ENCODE results near the gene ASIC3. TPM values are rescaled to one million over a fixed set of nuclear protein-coding genes. Genes with fewer than 3 reads are reported as not detected.
A peak's percentile ranks its signal among the peaks of the same experiment; 100 is the strongest.
"Not testable (repeated sequence)": the region's sequence is repeated elsewhere in the genome, so short reads cannot be mapped to it uniquely, and the experiment has no call there.

ASIC3 gene
- polyA plus RNA-seq, 12 donors: 1.5 to 7.7 (median 4.1) TPM; not detected in 2

- DNase-seq: peak; percentile 77
Measured at GRCh38 chr7:151013733-151014497, 34.4 kb upstream of the ASIC3 start.

GRCh38 chr7:151014950-151015349, 33.4 kb upstream of the ASIC3 start:
- DNase-seq: no peak

GRCh38 chr7:151015967-151016366, 32.4 kb upstream of the ASIC3 start:
- DNase-seq: no peak

- no peak for DNase-seq
Measured at GRCh38 chr7:151016505-151016904, 31.8 kb upstream of the ASIC3 start.

- DNase-seq: no peak
Measured at GRCh38 chr7:151016942-151017341, 31.4 kb upstream of the ASIC3 start.

DNA sequence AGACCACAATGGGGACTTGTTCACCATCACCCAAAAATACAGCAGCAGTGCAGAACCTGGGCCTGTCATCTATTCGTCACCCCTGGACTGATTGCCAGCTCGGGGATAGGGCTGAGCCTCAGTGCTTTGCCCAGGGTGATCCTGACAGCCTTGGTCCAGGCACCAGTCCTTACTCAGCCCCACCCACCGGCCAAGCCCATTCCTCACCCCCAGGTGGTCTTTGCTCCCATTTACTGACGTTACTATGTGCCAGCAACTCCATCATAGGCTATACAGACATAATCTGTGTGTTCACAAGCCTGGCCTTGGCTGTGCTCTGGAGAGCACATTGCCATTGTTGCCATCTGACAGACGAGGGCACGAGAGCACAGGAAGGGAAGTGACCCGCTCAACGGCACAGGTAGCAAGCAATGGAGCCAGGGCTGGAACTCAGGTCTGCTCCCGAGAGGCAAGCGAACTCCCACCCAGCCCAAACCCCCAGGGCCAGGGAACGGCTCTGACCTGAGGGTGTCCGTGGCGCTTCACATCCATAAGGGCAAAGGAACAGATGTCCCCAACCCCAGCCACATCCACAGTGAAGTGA, 30.9 kb upstream of the ASIC3 start:
- no peak for DNase-seq

DNA sequence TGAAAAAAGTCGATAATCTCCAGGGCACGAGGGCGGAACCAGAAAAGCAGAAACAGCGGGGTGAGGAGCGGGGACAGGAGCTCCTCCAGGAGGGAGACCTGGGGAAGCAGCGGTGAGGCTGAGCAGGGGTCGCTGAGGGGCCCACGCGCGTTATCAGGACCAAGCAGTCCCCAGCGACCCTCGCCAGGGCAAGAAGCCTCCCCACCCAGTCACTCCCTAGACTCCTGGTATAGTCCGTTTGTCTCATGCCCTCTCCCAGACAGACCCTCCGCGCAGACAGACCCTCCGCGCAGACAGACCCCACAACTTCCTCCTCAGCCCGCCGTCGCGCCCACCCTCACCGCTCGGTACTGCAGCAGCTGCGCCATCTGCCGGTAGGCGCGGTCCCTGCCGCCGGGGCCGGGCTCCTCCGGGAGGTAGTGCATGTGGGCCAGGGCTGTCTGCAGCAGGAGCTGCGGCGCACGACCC, 30.3 kb upstream of the ASIC3 start:
- DNase-seq: no peak

GRCh38 chr7:151018421-151019129, 29.8 kb upstream of the ASIC3 start:
- DNase-seq: no peak

DNA sequence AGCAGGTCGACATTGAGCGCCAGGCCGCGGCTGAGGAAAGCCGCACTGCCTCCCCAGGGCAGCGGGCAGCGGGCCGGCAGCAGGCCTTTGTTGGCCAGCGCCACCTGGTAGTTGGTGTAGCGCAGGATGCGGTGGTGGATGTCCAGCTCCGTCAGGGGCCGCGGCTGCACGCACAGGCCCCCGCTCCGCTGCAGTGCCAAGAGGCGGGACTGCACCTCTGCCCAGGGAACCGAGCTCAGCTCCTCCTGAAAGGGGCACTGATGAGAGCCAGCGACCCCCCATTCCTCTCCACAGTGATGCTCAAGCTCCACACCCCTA, 29.2 kb upstream of the ASIC3 start:
- DNase-seq: no peak

DNA sequence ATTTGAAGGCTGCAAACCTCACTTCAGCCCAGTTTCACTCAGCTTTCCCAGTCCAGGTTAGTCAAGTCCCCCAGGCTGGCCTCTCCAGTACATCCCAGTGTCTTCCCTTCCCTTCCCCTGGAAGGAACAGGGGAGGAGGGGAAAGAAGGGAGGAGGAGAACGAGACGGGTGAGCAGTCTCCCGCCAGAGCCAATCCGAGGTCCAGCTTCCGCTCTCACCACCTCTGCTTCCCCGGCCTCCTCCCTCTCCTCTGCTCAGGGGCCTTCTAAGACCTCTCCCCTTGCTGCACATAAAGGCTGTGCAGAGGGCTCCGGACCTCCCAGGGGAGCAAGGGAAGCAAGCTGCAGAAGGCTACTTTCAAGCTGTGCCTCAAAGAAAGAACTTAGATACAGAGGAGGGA, 28.1 kb upstream of the ASIC3 start:
- DNase-seq: no peak

GRCh38 chr7:151023232-151023631, 25.1 kb upstream of the ASIC3 start:
- no peak for DNase-seq

DNA sequence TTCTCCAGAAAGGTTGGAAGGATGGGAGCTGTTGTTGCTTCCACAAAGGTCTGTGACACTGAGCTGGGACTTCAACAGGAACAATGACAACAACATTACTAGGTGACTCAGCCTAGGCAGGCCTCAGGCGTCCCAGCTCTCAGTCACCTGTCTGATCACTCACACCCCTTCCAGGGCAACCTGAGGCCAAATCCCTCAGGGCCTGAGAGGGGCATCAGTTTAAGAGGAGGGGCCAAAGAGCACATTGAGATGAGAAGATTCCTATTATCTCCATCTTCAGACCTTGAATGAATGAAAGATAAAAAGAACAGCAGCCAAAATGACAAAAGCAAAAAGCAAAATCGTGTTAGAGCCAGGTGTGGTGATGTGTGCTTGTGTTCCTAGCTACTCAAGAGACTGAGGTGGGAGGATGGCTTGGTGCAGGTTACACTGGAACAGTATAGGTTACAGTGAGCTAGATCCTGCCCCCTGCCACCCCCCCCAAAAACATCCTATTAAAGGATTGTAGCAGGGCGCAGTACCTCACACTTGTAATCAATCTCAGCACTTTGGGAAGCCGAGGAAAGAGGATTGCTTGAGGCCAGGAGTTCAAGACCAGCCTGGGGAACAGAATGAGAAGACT, 23.8 kb upstream of the ASIC3 start, which contains the start of gene ATG9B:
TSS of gene ATG9B (minus strand) at position 60 of the 622 bp plus-strand sequence. CDS start 71 bp downstream, outside the sequence.
- no peak for DNase-seq

DNA sequence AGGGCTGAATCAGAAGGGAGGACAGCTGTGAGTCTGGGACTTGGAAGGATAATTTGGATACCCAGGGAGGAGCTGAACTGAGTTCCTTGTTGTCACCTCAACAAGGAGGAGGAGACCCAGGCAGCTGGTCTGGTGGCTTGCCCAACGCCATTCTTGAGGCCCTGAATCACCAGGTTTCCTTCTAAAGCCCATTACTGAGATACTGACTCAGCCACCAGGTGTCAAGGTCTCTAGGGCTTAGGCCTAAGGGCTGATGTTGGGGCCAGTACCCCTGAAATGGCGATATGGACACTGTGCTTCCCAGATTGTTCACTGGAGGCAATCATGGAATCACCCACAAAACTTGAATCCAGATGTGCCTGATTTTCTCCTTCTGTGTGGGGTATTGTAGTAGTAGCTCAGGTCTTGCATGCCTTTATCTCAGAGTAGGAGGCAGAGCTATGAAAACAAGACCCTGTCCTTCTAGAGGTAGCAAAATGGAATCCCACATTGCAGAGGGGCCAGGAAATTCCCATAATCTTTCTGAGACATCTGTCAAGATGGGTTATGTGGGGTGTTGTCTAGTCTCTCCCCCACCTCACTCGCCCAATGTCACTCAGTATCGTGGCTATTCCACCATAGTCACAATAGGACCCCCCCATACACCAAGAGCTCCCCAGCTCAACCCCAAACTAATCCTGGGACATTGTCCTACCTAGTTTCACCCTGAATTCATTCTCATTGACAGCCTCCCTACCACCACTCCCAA, 22.2 kb upstream of the ASIC3 start:
- DNase-seq: no peak

DNA sequence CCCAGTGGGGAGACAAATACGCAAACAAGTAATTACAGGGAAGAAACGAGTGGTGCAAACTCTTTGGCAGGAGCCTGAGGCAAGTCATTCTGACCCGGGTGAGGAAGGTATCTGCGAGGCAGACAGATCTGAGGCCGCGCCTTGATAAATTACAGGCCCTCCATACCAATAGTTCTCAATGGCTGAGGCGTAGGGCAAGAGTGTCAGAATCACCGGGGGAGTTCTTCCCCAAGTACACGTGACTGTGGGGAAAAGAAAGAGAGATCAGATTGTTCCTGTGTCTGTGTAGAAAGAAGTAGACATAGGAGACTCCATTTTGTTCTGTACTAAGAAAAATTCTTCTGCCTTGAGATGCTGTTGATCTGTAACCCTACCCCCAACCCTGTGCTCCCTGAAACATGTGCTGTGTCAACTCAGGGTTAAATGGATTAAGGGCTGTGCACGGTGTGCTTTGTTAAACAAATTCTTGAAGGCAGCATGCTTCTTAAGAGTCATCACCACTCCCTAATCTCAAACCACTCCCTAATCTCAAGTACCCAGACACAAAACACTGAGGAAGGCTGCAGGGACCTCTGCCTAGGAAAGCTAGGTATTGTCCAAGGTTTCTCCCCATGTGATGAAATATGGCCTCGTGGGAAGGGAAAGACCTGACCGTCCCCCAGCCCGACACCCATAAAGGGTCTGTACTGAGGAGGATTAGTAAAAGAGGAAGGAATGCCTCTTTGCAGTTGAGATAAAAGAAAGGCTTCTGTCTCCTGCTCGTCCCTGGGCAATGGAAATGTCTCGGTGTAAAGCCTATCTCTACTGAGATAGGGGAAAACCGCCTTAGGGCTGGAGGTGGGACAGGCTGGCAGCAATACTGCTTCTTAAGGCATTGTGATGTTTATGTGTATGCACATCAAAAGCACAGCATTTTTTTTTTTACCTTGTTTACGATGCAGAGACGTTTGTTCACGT, 21.3 kb upstream of the ASIC3 start:
- DNase-seq: not testable (repeated sequence)

GRCh38 chr7:151027728-151028130, 20.6 kb upstream of the ASIC3 start:
- DNase-seq: not testable (repeated sequence)

DNA sequence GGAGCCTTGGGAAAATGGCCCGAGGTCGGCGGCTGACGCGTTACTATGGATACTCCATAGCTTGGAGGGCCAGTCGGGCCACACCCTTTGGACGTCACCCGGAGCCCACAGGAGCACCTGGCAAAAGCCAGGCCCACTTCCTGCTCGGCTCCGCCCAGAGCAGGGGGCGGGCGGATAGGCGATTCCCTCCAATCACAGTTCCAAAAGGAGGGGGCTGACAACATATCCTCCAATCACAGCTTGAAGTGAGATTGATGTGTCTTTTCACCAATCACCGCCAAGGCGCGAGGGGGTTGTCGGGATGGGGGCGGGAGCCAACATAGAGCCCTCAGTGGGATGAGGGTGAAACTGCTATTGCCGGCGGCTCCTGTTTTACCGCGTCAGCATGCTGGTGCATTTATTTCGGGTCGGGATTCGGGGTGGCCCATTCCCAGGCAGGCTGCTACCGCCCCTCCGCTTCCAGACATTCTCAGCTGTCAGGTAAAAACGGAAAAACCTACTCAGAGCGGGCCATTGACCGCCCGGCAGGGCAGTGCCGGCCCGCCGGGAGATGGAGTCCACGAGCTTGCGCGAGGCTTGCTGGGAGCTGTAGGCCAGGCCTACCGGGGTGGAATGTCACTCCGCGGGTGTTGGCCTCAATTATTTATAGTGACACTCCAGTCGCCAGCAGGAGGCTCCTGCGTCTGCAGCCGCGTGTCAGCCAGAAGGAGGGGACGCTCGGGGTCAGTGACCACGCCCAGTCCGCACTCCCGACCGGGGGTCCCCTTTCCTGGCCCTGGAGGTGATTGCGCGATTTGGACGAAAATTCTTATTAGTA, 20.0 kb upstream of the ASIC3 start, which contains the start of gene ABCB8:
TSS of gene ABCB8 (plus strand) at position 320 of the 817 bp plus-strand sequence. CDS start at position 386, 66 bp downstream.
- DNase-seq: peak; percentile 100

DNA sequence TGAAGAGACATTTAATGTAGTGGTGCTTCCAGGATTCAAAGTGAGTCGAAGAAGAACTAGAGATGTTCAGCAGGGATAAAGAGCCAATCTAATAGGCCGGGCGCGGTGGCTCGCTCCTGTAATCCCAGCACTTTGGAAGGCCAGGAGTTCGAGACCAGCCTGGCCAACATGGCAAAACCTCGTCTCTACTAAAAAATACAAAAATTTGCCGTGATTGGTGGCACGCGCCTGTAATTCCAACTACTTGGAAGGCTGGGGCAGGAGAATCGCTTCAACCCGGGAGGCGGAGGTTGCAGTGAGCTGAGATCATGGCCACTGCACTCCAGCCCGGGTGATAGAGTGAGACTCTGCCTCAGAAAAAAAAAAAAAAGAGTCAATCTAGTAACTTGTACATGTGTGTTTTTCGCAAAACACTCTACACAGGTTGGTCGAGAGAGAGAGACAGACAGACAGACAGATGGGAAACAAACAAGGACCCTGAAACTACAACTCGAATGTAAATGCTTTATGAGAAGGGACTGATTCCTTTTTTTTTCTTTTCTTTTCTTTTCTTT, 19.3 kb upstream of the ASIC3 start:
- no peak for DNase-seq

DNA sequence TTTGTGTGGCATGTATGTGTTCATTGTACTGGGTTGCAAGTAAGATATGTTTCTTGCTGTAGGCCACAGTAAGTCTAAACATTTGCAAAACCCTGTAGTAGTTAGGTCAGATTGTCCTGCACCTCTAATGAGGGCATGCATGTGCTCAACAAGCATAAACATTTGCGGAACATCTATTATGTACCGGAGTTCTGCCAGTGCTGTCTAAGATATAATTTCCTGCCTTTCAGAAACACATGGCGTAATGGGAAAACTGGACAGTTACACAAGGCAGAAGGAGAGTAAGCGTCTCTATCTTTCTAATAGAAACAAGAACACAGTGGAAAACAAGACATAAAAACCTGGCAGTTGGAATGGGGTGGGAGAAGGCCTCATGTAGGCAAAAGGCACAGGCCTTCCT, 17.3 kb upstream of the ASIC3 start:
- no peak for DNase-seq

All from muscle of arm (tissue), 12 donors.